K562 (cell line): Measurements from ENCODE around the gene DARS1. TPM values are rescaled to one million over a fixed set of nuclear protein-coding genes. Genes with fewer than 3 reads are reported as not detected.

Experiments used
- ATAC-seq: fragments of 200-7000 bp; cut with Tn5 transposase; 3 replicates; pipeline ENCODE4 v1.9.1; 2020; ENCODE audit warnings: moderate library complexity
- BruUV-seq: library from RNA; stranded (reverse); fragments of 400-500 nt; replicated peaks from 2 replicates; lab custom pipeline; 2021; lab: Mats Ljungman, UMichigan
- CTCF ChIA-PET: fragments of 300-600 bp; formaldehyde crosslinking; extraction: SDS; loops from one replicate; lab custom pipeline; 2021; ENCODE audit warnings: low intra/inter-chr PET ratio; lab: Yijun Ruan, JAX
- POLR2A ChIA-PET: fragments of 300-600, 350-650 bp; sonication (Branson Sonifier 250); formaldehyde crosslinking; extraction: SDS; loops from one replicate; lab custom pipeline; 2021; ENCODE audit warnings: antibody characterized with exemption, inconsistent platforms; lab: Yijun Ruan, JAX
- DNase-seq, 4 experiments: peaks; one replicate each; pipeline versions ENCODE4 v3.0.0 to v3.0.0-alpha.2; 2011 to 2018; ENCODE audit warnings: low spot score in 3 of 4, mixed read lengths in 3 of 4; ENCODE audit errors: extremely low read depth in 1 of 4
- FAIRE-seq: peaks from 2 replicates; lab custom pipeline; 2011; peaks lifted over from hg19 to GRCh38; lab: Jason Lieb, UNC
- H2AFZ ChIP-seq: 2 replicates; pipeline ENCODE4 v1.6.0; 2011; ENCODE audit warnings: low read depth, low read length, control low read depth, inconsistent platforms
- H3K27ac ChIP-seq: fragments of 200-600 bp; 3 replicates; pipeline ENCODE4 v1.8.0; 2011; ENCODE audit warnings: low read depth, mild to moderate bottlenecking, control low read depth, inconsistent platforms, low read length, moderate library complexity, mixed read lengths; ENCODE audit errors: extremely low read depth
- H3K27me3 ChIP-seq, 2 experiments: fragments of 300-600 bp in 1 of 2; 2 replicates in 1 of 2; 3 replicates in 1 of 2; pipeline versions ENCODE4 v1.6.0 to v1.8.0; 2011; ENCODE audit warnings: inconsistent platforms in 2 of 2, low read length in 2 of 2, mild to moderate bottlenecking in 1 of 2, mixed read lengths in 1 of 2, moderate library complexity in 1 of 2; ENCODE audit not compliant: control insufficient read depth in 2 of 2, insufficient read depth in 2 of 2
- H3K36me3 ChIP-seq: fragments of 300-600 bp; 3 replicates; pipeline ENCODE4 v1.8.0; 2011; ENCODE audit warnings: mild to moderate bottlenecking, low read length, inconsistent platforms; ENCODE audit not compliant: control insufficient read depth, insufficient read depth
- H3K4me1 ChIP-seq, 2 experiments: fragments of 200-600 bp in 1 of 2; replicated peaks in 1 of 2; 2 replicates in 1 of 2; 3 replicates in 1 of 2; pipeline versions ENCODE4 v1.5.1 to v1.8.0; 2011; ENCODE audit warnings: inconsistent platforms in 2 of 2, low read length in 2 of 2, mild to moderate bottlenecking in 1 of 2, mixed read lengths in 1 of 2, moderate library complexity in 1 of 2; ENCODE audit not compliant: control insufficient read depth in 2 of 2, insufficient read depth in 2 of 2
- H3K4me2 ChIP-seq: 2 replicates; pipeline ENCODE4 v1.6.1; 2011; ENCODE audit warnings: low read length, control low read depth, inconsistent platforms, mixed read lengths; ENCODE audit not compliant: insufficient read depth
- H3K4me3 ChIP-seq: fragments of 200-600 bp; sonication (generic), shearing (Covaris generic); 2 replicates; pipeline ENCODE4 v1.5.1; 2016; ENCODE audit warnings: control low read depth, inconsistent platforms
- H3K79me2 ChIP-seq: fragments of 200-600 bp; 3 replicates; pipeline ENCODE4 v1.8.0; 2011; ENCODE audit warnings: low read length, inconsistent platforms; ENCODE audit not compliant: control insufficient read depth, insufficient read depth
- H3K9ac ChIP-seq, 2 experiments: 2 replicates each; pipeline versions ENCODE4 v1.6.0 to v1.6.1; 2011; ENCODE audit warnings: low read depth in 2 of 2, low read length in 2 of 2, control low read depth in 1 of 2, inconsistent platforms in 1 of 2, mild to moderate bottlenecking in 1 of 2, mixed read lengths in 1 of 2; ENCODE audit not compliant: insufficient read depth in 1 of 2
- H3K9me1 ChIP-seq: one replicate; pipeline ENCODE4 v1.6.0; 2011; ENCODE audit warnings: inconsistent platforms, mild to moderate bottlenecking, low read length, moderate library complexity; ENCODE audit not compliant: control insufficient read depth, insufficient read depth
- H3K9me3 ChIP-seq: replicated peaks from 2 replicates; pipeline ENCODE4 v1.5.1; 2011; ENCODE audit warnings: low read depth, low read length, inconsistent platforms; ENCODE audit not compliant: control insufficient read depth, insufficient read depth
- H4K20me1 ChIP-seq: replicated peaks from 2 replicates; pipeline ENCODE4 v1.6.1; 2011; ENCODE audit warnings: low read length, inconsistent platforms, mixed read lengths; ENCODE audit not compliant: control insufficient read depth, insufficient read depth
- C11orf30 ChIP-seq: fragments of 450-650 bp; IDR thresholded peaks from 2 replicates; pipeline ENCODE4 v1.6.1; 2016; ENCODE audit warnings: low read depth, mild to moderate bottlenecking
- CHD2 ChIP-seq: IDR thresholded peaks from 2 replicates; pipeline ENCODE4 v1.6.1; 2011; ENCODE audit warnings: low read depth, low read length
- MAFF ChIP-seq: IDR thresholded peaks from 2 replicates; pipeline ENCODE4 v1.6.1; 2012; ENCODE audit warnings: low read length, improper control_type of control experiment
- MAFG ChIP-seq: fragments of 450-650 bp; conservative IDR thresholded peaks from 2 replicates; pipeline ENCODE4 v1.6.1; 2016; ENCODE audit warnings: missing genetic modification characterization, missing compliant biosample characterization
- MAFK ChIP-seq: IDR thresholded peaks from 2 replicates; pipeline ENCODE4 v1.6.1; 2011; ENCODE audit warnings: low read length, improper control_type of control experiment
- NONO ChIP-seq, 2 experiments: fragments of 200-400 bp in 1 of 2; fragments of 450-650 bp in 1 of 2; formaldehyde crosslinking in 1 of 2; IDR thresholded peaks; 2 replicates each; pipeline ENCODE4 v1.6.1; 2017; ENCODE audit warnings: low read depth in 2 of 2, mild to moderate bottlenecking in 2 of 2, moderate library complexity in 2 of 2, low read length in 1 of 2
- TCFL5 ChIP-seq: fragments of 250-450 bp; sonication (Bioruptor Pico); conservative IDR thresholded peaks from 2 replicates; pipeline ENCODE4 v1.6.1; 2021; ENCODE audit warnings: mild to moderate bottlenecking, moderate library complexity, matching md5 sums
- TGIF2 ChIP-seq: sonication (generic); formaldehyde crosslinking; IDR thresholded peaks from 2 replicates; pipeline ENCODE4 v1.8.1; 2022; ENCODE audit warnings: mild to moderate bottlenecking, missing genetic modification reagents, moderate library complexity
- U2AF2 ChIP-seq: fragments of 200-400 bp; formaldehyde crosslinking; optimal IDR thresholded peaks from 2 replicates; pipeline ENCODE3; 2017; ENCODE audit warnings: low read depth, mild to moderate bottlenecking, low read length
- ZNF316 ChIP-seq: fragments of 450-650 bp; IDR thresholded peaks from 2 replicates; pipeline ENCODE4 v1.6.1; 2016
- ZNF318 ChIP-seq, 2 experiments: fragments of 450-650 bp; IDR thresholded peaks; 2 replicates each; pipeline ENCODE4 v1.6.1; 2016; ENCODE audit warnings: mild to moderate bottlenecking in 2 of 2, borderline replicate concordance in 1 of 2, low read depth in 1 of 2, moderate library complexity in 1 of 2
- ZNF77 ChIP-seq: fragments of 250-450 bp; sonication (Bioruptor Pico); IDR thresholded peaks from 2 replicates; pipeline ENCODE4 v1.5.0; 2020
- WGBS: fragments of 100-300 bp; shearing (Covaris generic); methylation state at CpG from one replicate; pipeline ENCODE4 v1.1.6; 2016; ENCODE audit warnings: low coverage, mixed read lengths; ENCODE audit not compliant: insufficient coverage; ENCODE audit errors: missing lambda C conversion rate; 5-methylcytosine and 5-hydroxymethylcytosine counted together
- in situ Hi-C: fragments of 300-500 bp; cut with MboI; formaldehyde crosslinking; loops from 4 replicates; pipeline ENCODE4 v1.15.0; 2018; ENCODE audit warnings: inconsistent platforms, mixed read lengths
- intact Hi-C: fragments of 100-400 bp; cut with micrococcal nuclease; formaldehyde crosslinking; loops from 2 replicates; pipeline ENCODE4 v1.14.2; 2022
- polyA plus RNA-seq, 8 experiments: library from polyadenylated mRNA; depleted of rRNA in 4 of 8; stranded (reverse) in 5 of 8; unstranded in 3 of 8; fragments of >200 nt; fragmentation: Nextera tagmentation in 2 of 8; fragmentation: Illumina TruSeq in 1 of 8; extraction: Ambion mirVana in 2 of 8; extraction: Trizol in 1 of 8; gene quantifications; 2 replicates each; pipeline versions ENCODE4 v1.2.1 to v1.2.3, GENCODE V29; 2011 to 2014; ENCODE audit warnings: inconsistent platforms in 1 of 8, missing spikeins in 1 of 8
- total RNA-seq, 7 experiments: library from RNA; depleted of rRNA in 6 of 7; stranded (reverse); fragments of >200 nt in 6 of 7; fragmentation: Illumina TruSeq in 2 of 7; extraction: Trizol in 2 of 7; gene quantifications; 2 replicates each; pipeline versions ENCODE4 v1.2.1 to v1.2.3, GENCODE V29; 2011 to 2021; ENCODE audit warnings: low replicate concordance in 1 of 7
- TF ChIP-seq, protein P1 (sequence below): fragments of 250-450 bp; sonication (Bioruptor Pico); IDR thresholded peaks from 2 replicates; pipeline ENCODE4 v1.4.0; 2020; ENCODE audit warnings: mild to moderate bottlenecking

The DARS1 gene
- total and polyA plus RNA-seq, 9 of the 15 experiments (the other 6 are each of a cell fraction or from before 2014, with no cell fraction given): 91.5 to 239 (median 98.0) TPM

DNA sequence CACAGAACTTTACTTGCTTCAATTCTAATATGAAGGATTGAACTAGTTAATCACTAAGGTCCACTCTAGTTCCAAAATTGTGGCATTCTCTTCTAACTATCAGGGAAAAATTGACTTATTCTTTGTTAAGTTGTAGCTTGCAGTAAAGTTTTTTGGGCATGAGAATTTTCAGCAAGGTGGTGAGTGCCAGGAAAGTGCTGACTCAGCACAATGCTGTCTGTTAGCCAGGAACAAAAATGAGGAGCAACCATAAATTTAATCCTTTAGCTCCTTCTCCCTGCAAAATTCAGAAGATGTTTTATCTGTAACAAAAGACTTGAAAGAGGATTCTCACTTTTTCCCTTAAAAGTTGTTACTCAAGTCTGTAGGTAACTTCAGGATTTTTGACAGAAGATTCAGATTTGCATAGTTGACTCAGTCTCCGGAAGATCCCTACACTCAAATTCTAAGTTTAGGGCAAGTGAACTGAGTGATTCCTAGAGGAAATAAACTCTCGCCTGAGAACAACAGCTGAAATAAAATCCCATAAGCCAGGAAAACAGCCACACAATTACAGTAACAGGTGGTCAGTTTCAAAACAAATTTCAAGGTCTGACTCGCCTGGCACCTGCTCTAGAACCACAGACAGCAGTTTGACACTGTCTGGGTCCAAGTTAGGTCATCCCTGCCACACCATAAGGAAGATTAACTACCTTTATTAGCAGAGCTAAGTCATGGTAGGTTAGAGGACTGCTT is 20.2 kb upstream of the DARS1 start:
- ATAC-seq (no peak), DNase-seq (no peak), FAIRE-seq (no peak)
- no peak overlapping the region for H3K4me3 ChIP-seq
- no peak overlapping the region for H3K27ac ChIP-seq
- POLR2A ChIA-PET: interaction anchor here (1.1 kb wide), 1 partner anchor 9 kb away, joined by 3 read pairs; no protein-coding TSS in a partner anchor
- H3K4me1 ChIP-seq: no peaks in the 10 kb centered on the region
- no TSS peak for BruUV-seq
- H4K20me1 ChIP-seq: no peaks in the 10 kb centered on the region; the same call in 1 of the 2 replicates
- H2AFZ ChIP-seq: no peak overlapping the region
- no peak overlapping the region for H3K4me2 ChIP-seq
- WGBS: 19% methylated on average over 3 of the region's 3 CpGs
- no peaks in the 10 kb centered on the region for H3K36me3 ChIP-seq
- intact Hi-C loops (no loop called here), in situ Hi-C loops (no loop called here)
- no peaks in the 10 kb centered on the region for H3K9me3 ChIP-seq
- CTCF ChIA-PET: no interaction called here
- H3K9me1 ChIP-seq: no peaks in the 10 kb centered on the region
- H3K9ac ChIP-seq: no peak overlapping the region
- H3K27me3 ChIP-seq: peaks cover 7 to 30% of the 10 kb centered on the region in 2 experiments
- H3K79me2 ChIP-seq: no peaks in the 10 kb centered on the region
- TF ChIP-seq, protein P1, sequence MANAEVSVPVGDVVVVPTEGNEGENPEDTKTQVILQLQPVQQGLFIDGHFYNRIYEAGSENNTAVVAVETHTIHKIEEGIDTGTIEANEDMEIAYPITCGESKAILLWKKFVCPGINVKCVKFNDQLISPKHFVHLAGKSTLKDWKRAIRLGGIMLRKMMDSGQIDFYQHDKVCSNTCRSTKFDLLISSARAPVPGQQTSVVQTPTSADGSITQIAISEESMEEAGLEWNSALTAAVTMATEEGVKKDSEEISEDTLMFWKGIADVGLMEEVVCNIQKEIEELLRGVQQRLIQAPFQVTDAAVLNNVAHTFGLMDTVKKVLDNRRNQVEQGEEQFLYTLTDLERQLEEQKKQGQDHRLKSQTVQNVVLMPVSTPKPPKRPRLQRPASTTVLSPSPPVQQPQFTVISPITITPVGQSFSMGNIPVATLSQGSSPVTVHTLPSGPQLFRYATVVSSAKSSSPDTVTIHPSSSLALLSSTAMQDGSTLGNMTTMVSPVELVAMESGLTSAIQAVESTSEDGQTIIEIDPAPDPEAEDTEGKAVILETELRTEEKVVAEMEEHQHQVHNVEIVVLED (CRISPR knock-in tag): no peak
- TF ChIP-seq ZNF318 (IDR thresholded peaks at IDR 0.05; ENCODE audit: borderline replicate concordance in 1 of 2, low read depth in 1 of 2): no peak
- peak; percentile 100 for TF ChIP-seq MAFF
- no peak for TF ChIP-seq TCFL5 (CRISPR knock-in tag)
- TF ChIP-seq MAFG (tag): peak; percentile 98
- TF ChIP-seq CHD2: no peak
- TF ChIP-seq ZNF77 (CRISPR knock-in tag): no peak
- TF ChIP-seq C11orf30: peak; percentile 98
- TF ChIP-seq TGIF2: no peak
- TF ChIP-seq U2AF2: no peak
- peak; percentile 99 for TF ChIP-seq ZNF316
- peak; percentile 100 for TF ChIP-seq MAFK
- no peak for TF ChIP-seq NONO (IDR thresholded peaks at IDR 0.05; ENCODE audit: low read depth in 2 of 2, low read length in 1 of 2)
